Urinary bladder (tissue), 4 donors: ENCODE data around the gene DPP10. TPM values are rescaled to one million over a fixed set of nuclear protein-coding genes. Genes with fewer than 3 reads are reported as not detected.
"Not testable (repeated sequence)": the region's sequence is repeated elsewhere in the genome, so short reads cannot be mapped to it uniquely, and the experiment has no call there.

Experiments
- DNase-seq: peaks from one replicate; pipeline ENCODE4 v3.0.0-alpha.2; 2015; ENCODE audit errors: extremely low spot score
- H3K27ac ChIP-seq: one replicate; pipeline ENCODE4 v1.5.1; 2013; ENCODE audit warnings: low read depth, mild to moderate bottlenecking, moderate library complexity
- H3K36me3 ChIP-seq: one replicate; pipeline ENCODE4 v1.6.1; 2013; ENCODE audit warnings: mild to moderate bottlenecking, moderate library complexity; ENCODE audit not compliant: insufficient read depth
- H3K4me1 ChIP-seq: one replicate; pipeline ENCODE4 v1.6.1; 2013; ENCODE audit warnings: mild to moderate bottlenecking, moderate library complexity; ENCODE audit not compliant: insufficient read depth
- H3K4me3 ChIP-seq: one replicate; pipeline ENCODE4 v1.5.1; 2013; ENCODE audit warnings: low read depth, low read length
- WGBS: extraction: QIAGEN DNeasy Blood & Tissue Kit; methylation state at CpG from one replicate; pipeline ENCODE4 v1.1.7; 2013; 5-methylcytosine and 5-hydroxymethylcytosine counted together
- polyA plus RNA-seq: library from polyadenylated mRNA; stranded (reverse); fragments of 200-250 nt; gene quantifications from one replicate; pipeline ENCODE4 v1.2.3, GENCODE V29; 2013
- total RNA-seq: library from RNA; depleted of rRNA; stranded (reverse); fragments of >200 nt; gene quantifications from one replicate; pipeline ENCODE4 v1.2.3, GENCODE V29; 2014
- donor health status: healthy with polysubstance abuse.
- donor health status: healthy.

The DPP10 gene
- total and polyA plus RNA-seq, 2 donors: 0.32 to 12.4 TPM

- no peaks in the 10 kb centered on the region for H3K36me3 ChIP-seq
- H3K27ac ChIP-seq: no peak overlapping the region
- H3K4me1 ChIP-seq: no peaks in the 10 kb centered on the region
- DNase-seq: no peak
- WGBS: 52% methylated on average over 3 of the region's 3 CpGs
- H3K4me3 ChIP-seq: no peak overlapping the region
Observed at GRCh38 chr2:114727012-114727411, 284.6 kb downstream of the DPP10 start.

- no peak for DNase-seq
- no peaks in the 10 kb centered on the region for H3K4me1 ChIP-seq
Observed at GRCh38 chr2:114728372-114728771, 285.9 kb downstream of the DPP10 start.

GRCh38 chr2:114729026-114729425 lies 286.6 kb downstream of the DPP10 start:
- H3K27ac ChIP-seq: no peak overlapping the region
- DNase-seq: no peak
- H3K36me3 ChIP-seq: no peaks in the 10 kb centered on the region
- 57% methylated on average over 5 of the region's 5 CpGs for WGBS
- H3K4me1 ChIP-seq: no peaks in the 10 kb centered on the region
- H3K4me3 ChIP-seq: no peak overlapping the region

More at GRCh38 chr2:114728372-114728771, 285.9 kb downstream of the DPP10 start:
- no peak overlapping the region for H3K27ac ChIP-seq
- H3K4me3 ChIP-seq: no peak overlapping the region
- no peaks in the 10 kb centered on the region for H3K36me3 ChIP-seq
- WGBS: 68% methylated on average over 4 of the region's 4 CpGs

- 72% methylated on average over 3 of the region's 3 CpGs for WGBS
- no peak for DNase-seq
- Histone ChIP-seq H3K36me3 (no peaks in the 10 kb centered on the region), H3K4me3 (no peak overlapping the region), H3K4me1 (no peaks in the 10 kb centered on the region), H3K27ac (no peak overlapping the region)
Observed at GRCh38 chr2:114735126-114735525, 292.7 kb downstream of the DPP10 start.

- Histone ChIP-seq H3K4me3 (no peak overlapping the region), H3K4me1 (no peaks in the 10 kb centered on the region), H3K36me3 (no peaks in the 10 kb centered on the region), H3K27ac (no peak overlapping the region)
- WGBS: 78% methylated on average over 1 of the region's 1 CpG
- no peak for DNase-seq
Observed at GRCh38 chr2:114742245-114742644, 299.8 kb downstream of the DPP10 start.

GRCh38 chr2:114745700-114746099 lies 303.3 kb downstream of the DPP10 start:
- 74% methylated on average over 2 of the region's 2 CpGs for WGBS
- no peak for DNase-seq
- no peak overlapping the region for H3K27ac ChIP-seq
- no peaks in the 10 kb centered on the region for H3K4me1 ChIP-seq
- no peaks in the 10 kb centered on the region for H3K36me3 ChIP-seq
- H3K4me3 ChIP-seq: no peak overlapping the region

- not testable (repeated sequence) for H3K27ac ChIP-seq, H3K36me3 ChIP-seq, DNase-seq, H3K4me3 ChIP-seq, H3K4me1 ChIP-seq
- WGBS: 83% methylated on average over 3 of the region's 5 CpGs
Observed at GRCh38 chr2:114748175-114748574, 305.7 kb downstream of the DPP10 start.

GRCh38 chr2:114752425-114752824 lies 310.0 kb downstream of the DPP10 start:
- H3K4me1 ChIP-seq: no peaks in the 10 kb centered on the region
- H3K36me3 ChIP-seq: no peaks in the 10 kb centered on the region
- WGBS: 61% methylated on average over 4 of the region's 4 CpGs
- DNase-seq: no peak
- no peak overlapping the region for H3K27ac ChIP-seq
- H3K4me3 ChIP-seq: no peak overlapping the region

- DNase-seq: no peak
- H3K4me1 ChIP-seq: no peaks in the 10 kb centered on the region
- 87% methylated on average over 2 of the region's 2 CpGs for WGBS
- no peaks in the 10 kb centered on the region for H3K36me3 ChIP-seq
- no peak overlapping the region for H3K4me3 ChIP-seq
- H3K27ac ChIP-seq: no peak overlapping the region
Observed at GRCh38 chr2:114753145-114753544, 310.7 kb downstream of the DPP10 start.

- Histone ChIP-seq H3K4me3 (no peak overlapping the region), H3K4me1 (no peaks in the 10 kb centered on the region), H3K27ac (no peak overlapping the region), H3K36me3 (no peaks in the 10 kb centered on the region)
- no peak for DNase-seq
- WGBS: 61% methylated on average over 3 of the region's 3 CpGs
Observed at GRCh38 chr2:114754907-114755563, 312.6 kb downstream of the DPP10 start.

- DNase-seq: no peak
- Histone ChIP-seq H3K4me3 (no peak overlapping the region), H3K27ac (no peak overlapping the region), H3K4me1 (no peaks in the 10 kb centered on the region), H3K36me3 (no peaks in the 10 kb centered on the region)
- 61% methylated on average over 1 of the region's 1 CpG for WGBS
Observed at GRCh38 chr2:114762376-114762775, 319.9 kb downstream of the DPP10 start.

- WGBS: 70% methylated on average over 6 of the region's 6 CpGs
- Histone ChIP-seq H3K36me3 (no peaks in the 10 kb centered on the region), H3K27ac (no peak overlapping the region), H3K4me1 (no peaks in the 10 kb centered on the region), H3K4me3 (no peak overlapping the region)
- DNase-seq: no peak
Observed at GRCh38 chr2:114762986-114763385, 320.5 kb downstream of the DPP10 start.

- DNase-seq: no peak
- 58% methylated on average over 4 of the region's 4 CpGs for WGBS
- Histone ChIP-seq H3K27ac (no peak overlapping the region), H3K4me1 (no peaks in the 10 kb centered on the region), H3K4me3 (no peak overlapping the region), H3K36me3 (no peaks in the 10 kb centered on the region)
Observed at GRCh38 chr2:114769110-114769509, 326.7 kb downstream of the DPP10 start.

GRCh38 chr2:114769991-114770390 lies 327.6 kb downstream of the DPP10 start:
- DNase-seq: no peak
- WGBS: 82% methylated on average over 2 of the region's 2 CpGs

GRCh38 chr2:114784046-114784445 lies 341.6 kb downstream of the DPP10 start:
- WGBS: 53% methylated on average over 1 of the region's 1 CpG
- H3K36me3 ChIP-seq: no peaks in the 10 kb centered on the region
- H3K27ac ChIP-seq: no peak overlapping the region
- no peak overlapping the region for H3K4me3 ChIP-seq
- no peak for DNase-seq
- H3K4me1 ChIP-seq: no peaks in the 10 kb centered on the region

More at GRCh38 chr2:114769991-114770390, 327.6 kb downstream of the DPP10 start:
- Histone ChIP-seq H3K36me3 (no peaks in the 10 kb centered on the region), H3K4me1 (no peaks in the 10 kb centered on the region), H3K4me3 (no peak overlapping the region), H3K27ac (no peak overlapping the region)
